OCI-LY7 (cell line): ENCODE results near the gene FAM171A2. TPM values are rescaled to one million over a fixed set of nuclear protein-coding genes. Genes with fewer than 3 reads are reported as not detected.
"Not testable (repeated sequence)": the region's sequence is repeated elsewhere in the genome, so short reads cannot be mapped to it uniquely, and the experiment has no call there.

Experiments
- BruUV-seq: library from RNA; stranded (reverse); fragments of 400-500 nt; replicated peaks from 2 replicates; lab custom pipeline; 2021; lab: Mats Ljungman, UMichigan
- CTCF ChIA-PET: fragments of 300-600 bp; sonication (Branson Sonifier 250); formaldehyde crosslinking; loops from one replicate; lab custom pipeline; 2022; ENCODE audit warnings: antibody characterized with exemption; ENCODE audit not compliant: unreplicated experiment; lab: Charles Lee
- POLR2A ChIA-PET: fragments of 300-600 bp; sonication (Branson Sonifier 250); formaldehyde crosslinking; loops from one replicate; lab custom pipeline; 2022; ENCODE audit warnings: antibody characterized with exemption; lab: Charles Lee
- DNase-seq: peaks from one replicate; pipeline ENCODE4 v3.0.0-alpha.2; 2015; ENCODE audit warnings: low spot score
- H2AFZ ChIP-seq: fragments of 200-600 bp; sonication (generic), shearing (Covaris generic); 2 replicates; pipeline ENCODE4 v1.6.1; 2014; ENCODE audit warnings: mild to moderate bottlenecking, antibody characterized with exemption, low read length, moderate library complexity
- H3K27ac ChIP-seq: fragments of 200-600 bp; sonication (generic); 2 replicates; pipeline ENCODE4 v1.5.1; 2014; ENCODE audit warnings: mixed run types, low read depth, mild to moderate bottlenecking, moderate library complexity, low read length, inconsistent platforms; ENCODE audit not compliant: poor library complexity, severe bottlenecking
- H3K36me3 ChIP-seq: fragments of 200-600 bp; sonication (generic); 2 replicates; pipeline ENCODE4 v1.6.1; 2014; ENCODE audit warnings: mild to moderate bottlenecking, antibody characterized with exemption, low read length, moderate library complexity, mixed read lengths; ENCODE audit not compliant: insufficient read depth
- H3K4me1 ChIP-seq: fragments of 200-600 bp; sonication (generic); 2 replicates; pipeline ENCODE4 v1.5.1; 2014; ENCODE audit warnings: mild to moderate bottlenecking, low read length; ENCODE audit not compliant: insufficient read depth, poor library complexity, severe bottlenecking
- H3K4me2 ChIP-seq: fragments of 200-600 bp; sonication (generic); 2 replicates; pipeline ENCODE4 v1.6.1; 2014; ENCODE audit warnings: mild to moderate bottlenecking, low read length
- H3K4me3 ChIP-seq: fragments of 200-600 bp; sonication (generic); 2 replicates; pipeline ENCODE4 v1.5.1; 2014; ENCODE audit warnings: mild to moderate bottlenecking, low read depth, low read length; ENCODE audit not compliant: poor library complexity, severe bottlenecking
- H3K79me2 ChIP-seq: fragments of 200-600 bp; sonication (generic); 2 replicates; pipeline ENCODE4 v1.6.1; 2016; ENCODE audit warnings: low read depth, mild to moderate bottlenecking, low read length, moderate library complexity, mixed read lengths; ENCODE audit not compliant: insufficient read depth
- H3K9me2 ChIP-seq: fragments of 200-600 bp; sonication (generic); 2 replicates; pipeline ENCODE4 v1.6.1; 2016; ENCODE audit warnings: mild to moderate bottlenecking, low read length, mixed read lengths; ENCODE audit not compliant: insufficient read depth
- H3K9me3 ChIP-seq: fragments of 200-600 bp; sonication (generic); 2 replicates; pipeline ENCODE4 v1.6.1; 2014; ENCODE audit warnings: mild to moderate bottlenecking, mixed run types, low read length, mixed read lengths
- H4K20me1 ChIP-seq: fragments of 200-600 bp; sonication (generic); 2 replicates; pipeline ENCODE4 v1.6.1; 2014; ENCODE audit warnings: mild to moderate bottlenecking, antibody characterized with exemption, low read length, moderate library complexity, mixed read lengths; ENCODE audit not compliant: insufficient read depth
- CTCF ChIP-seq: fragments of 200-600 bp; sonication (generic); conservative IDR thresholded peaks from 2 replicates; pipeline ENCODE4 v1.5.1; 2014; ENCODE audit warnings: mild to moderate bottlenecking, antibody characterized with exemption, low read length, moderate library complexity, mixed read lengths
- EZH2phosphoT487 ChIP-seq: fragments of 200-600 bp; sonication (generic); IDR thresholded peaks from 2 replicates; pipeline ENCODE4 v1.6.1; 2018; ENCODE audit warnings: low read depth, borderline replicate concordance, mild to moderate bottlenecking, mixed run types, antibody characterized with exemption, low read length, moderate library complexity, mixed read lengths
- intact Hi-C: fragments of 100-400 bp; cut with micrococcal nuclease; formaldehyde crosslinking; loops from one replicate; pipeline ENCODE4 v1.10.0; 2022; ENCODE audit not compliant: unreplicated experiment
- total RNA-seq, 2 experiments: library from RNA; depleted of rRNA in 1 of 2; stranded (reverse); fragments of >200 nt in 1 of 2; shearing (Covaris generic) in 1 of 2; gene quantifications; 2 replicates each; pipeline ENCODE4 v1.2.3, GENCODE V29; 2014 to 2022

Gene FAM171A2
- total RNA-seq, 2 experiments from 2014 or later = 3.4 to 4.6 TPM

- no TSS peak for BruUV-seq
- Histone ChIP-seq H3K9me2 (no peaks in the 10 kb centered on the region), H3K27ac (no peak overlapping the region), H3K4me1 (no peaks in the 10 kb centered on the region), H3K9me3 (no peaks in the 10 kb centered on the region), H3K4me3 (no peak overlapping the region), H3K4me2 (no peak overlapping the region), H2AFZ (no peak overlapping the region), H4K20me1 (no peaks in the 10 kb centered on the region), H3K79me2 (no peaks in the 10 kb centered on the region), H3K36me3 (peaks cover 44% of the 10 kb centered on the region)
- intact Hi-C loops = no loop called here
- TF ChIP-seq EZH2phosphoT487 = no peak
- TF ChIP-seq CTCF = no peak
- POLR2A ChIA-PET = interaction anchor here (0.6 kb wide), 2 partner anchors 23 to 137 kb away, joined by 3 read pairs; no protein-coding TSS in a partner anchor
- DNase-seq = no peak
- CTCF ChIA-PET = no interaction called here
These were observed 33.3 kb upstream of the FAM171A2 start for GRCh38 chr17:44396946-44397345.

GRCh38 chr17:44394833-44395232 is 31.2 kb upstream of the FAM171A2 start:
- no peak overlapping the region for H3K4me2 ChIP-seq
- H3K27ac ChIP-seq = no peak overlapping the region
- H3K9me2 ChIP-seq = no peaks in the 10 kb centered on the region
- TF ChIP-seq CTCF = no peak
- TF ChIP-seq EZH2phosphoT487 = no peak
- H4K20me1 ChIP-seq = no peaks in the 10 kb centered on the region
- no peaks in the 10 kb centered on the region for H3K79me2 ChIP-seq
- CTCF ChIA-PET = no interaction called here
- intact Hi-C loops = no loop called here
- no peak overlapping the region for H3K4me3 ChIP-seq
- no TSS peak for BruUV-seq
- no peak for DNase-seq
- H3K36me3 ChIP-seq = peaks cover 26% of the 10 kb centered on the region
- H3K9me3 ChIP-seq = no peaks in the 10 kb centered on the region
- H2AFZ ChIP-seq = no peak overlapping the region
- POLR2A ChIA-PET = no interaction called here
- H3K4me1 ChIP-seq = no peaks in the 10 kb centered on the region

- H2AFZ ChIP-seq, DNase-seq, H3K9me2 ChIP-seq, H3K4me3 ChIP-seq, intact Hi-C loops, H4K20me1 ChIP-seq, H3K79me2 ChIP-seq, H3K9me3 ChIP-seq, H3K4me1 ChIP-seq, H3K27ac ChIP-seq, BruUV-seq, H3K4me2 ChIP-seq, CTCF ChIA-PET: not testable (repeated sequence)
- POLR2A ChIA-PET = interaction anchor here (0.5 to 0.7 kb wide), 2 partner anchors 9 to 283 kb away, joined by 3 to 6 read pairs; no protein-coding TSS in a partner anchor
- H3K36me3 ChIP-seq = peaks cover 19% of the 10 kb centered on the region
These were observed 30.5 kb upstream of the FAM171A2 start for GRCh38 chr17:44394112-44394511.
